HT1080 (cell line): ENCODE results near the gene IL23A. TPM values are rescaled to one million over a fixed set of nuclear protein-coding genes. Genes with fewer than 3 reads are reported as not detected.
A peak's percentile ranks its signal among the peaks of the same experiment; 100 is the strongest.
"Not testable (repeated sequence)": the region's sequence is repeated elsewhere in the genome, so short reads cannot be mapped to it uniquely, and the experiment has no call there.

Experiments
- DNase-seq: peaks from one replicate; pipeline ENCODE4 v3.0.0-alpha.2; 2015; ENCODE audit warnings: low read depth
- polyA plus RNA-seq, 2 experiments: library from polyadenylated mRNA; depleted of rRNA; stranded (reverse); fragments of >200 nt; gene quantifications; 2 replicates each; pipeline ENCODE4 v1.2.3, GENCODE V29; 2015
- total RNA-seq: library from RNA; depleted of rRNA; stranded (reverse); fragments of >200 nt; shearing (Covaris generic); gene quantifications from 2 replicates; pipeline ENCODE4 v1.2.3, GENCODE V29; 2014; rRNA removed

Gene IL23A
- 0.43 TPM in 1 of 2 replicates, not detected in the other for total RNA-seq
- polyA plus RNA-seq (2015; cell fraction: cytosol; rRNA removed): 0.16 and 0.25 TPM in 2 replicates
- 0.17 and 0.32 TPM in 2 replicates for polyA plus RNA-seq (2015; cell fraction: nucleus; rRNA removed)

GRCh38 chr12:56338308-56339157 lies at the start of gene IL23A:
Gene IL23A (plus strand): TSS chr12:56338884. CDS start chr12:56339045, 161 bp downstream.
- peak; percentile 68 for DNase-seq

GRCh38 chr12:56293795-56294194 lies 44.9 kb upstream of the IL23A start:
- DNase-seq: no peak

- no peak for DNase-seq
These were observed 42.4 kb upstream of the IL23A start for GRCh38 chr12:56296295-56296694.

- DNase-seq: no peak
These were observed 41.3 kb upstream of the IL23A start for GRCh38 chr12:56297400-56297799.

GRCh38 chr12:56298828-56299227 lies 39.9 kb upstream of the IL23A start:
- no peak for DNase-seq

GRCh38 chr12:56299308-56299852 lies 39.3 kb upstream of the IL23A start:
- peak; percentile 40 for DNase-seq

GRCh38 chr12:56299853-56300643 lies 38.6 kb upstream of the IL23A start, which contains the start of gene CS:
Gene CS (minus strand): TSS chr12:56300330. CDS start chr12:56300201, 129 bp downstream.
- DNase-seq: peak; percentile 96

GRCh38 chr12:56300644-56301464 lies 37.8 kb upstream of the IL23A start:
- DNase-seq: no peak

GRCh38 chr12:56304276-56304675 lies 34.4 kb upstream of the IL23A start:
- DNase-seq: no peak

GRCh38 chr12:56304872-56305590 lies 33.7 kb upstream of the IL23A start:
- no peak for DNase-seq

GRCh38 chr12:56307221-56307965 lies 31.3 kb upstream of the IL23A start:
- no peak for DNase-seq

GRCh38 chr12:56308714-56309113 lies 30.0 kb upstream of the IL23A start:
- no peak for DNase-seq

GRCh38 chr12:56311003-56311402 lies 27.7 kb upstream of the IL23A start:
- no peak for DNase-seq

- DNase-seq: no peak
These were observed 23.4 kb upstream of the IL23A start for GRCh38 chr12:56315249-56315621.

GRCh38 chr12:56315622-56316473 lies 22.8 kb upstream of the IL23A start, which contains the start of gene CNPY2:
Gene CNPY2 (minus strand): TSS chr12:56315988. CDS start chr12:56315217, 771 bp downstream.
- peak; percentile 99 for DNase-seq

GRCh38 chr12:56317675-56318074 lies 21.0 kb upstream of the IL23A start:
- DNase-seq: no peak

- peak; percentile 72 for DNase-seq
These were observed 17.7 kb upstream of the IL23A start for GRCh38 chr12:56321027-56321426.

GRCh38 chr12:56321610-56322009 lies 17.1 kb upstream of the IL23A start:
- DNase-seq: not testable (repeated sequence)
